Frontal cortex (tissue), 4 donors: ENCODE measurements around the gene UBE2G2. TPM values are rescaled to one million over a fixed set of nuclear protein-coding genes. Genes with fewer than 3 reads are reported as not detected.
A peak's percentile ranks its signal among the peaks of the same experiment; 100 is the strongest.
"Not testable (repeated sequence)": the region's sequence is repeated elsewhere in the genome, so short reads cannot be mapped to it uniquely, and the experiment has no call there.

Source experiments
- DNase-seq, 2 donors: peaks; one replicate each; pipeline ENCODE4 v3.0.0; 2012; ENCODE audit warnings: low spot score in 2 of 2
- FAIRE-seq: peaks from 2 replicates; lab custom pipeline; 2012; peaks lifted over from hg19 to GRCh38; lab: Jason Lieb, UNC
- total RNA-seq: library from RNA; depleted of rRNA; stranded (reverse); fragments of >200 nt; gene quantifications from one replicate; pipeline ENCODE4 v1.2.3, GENCODE V29; 2014
- donor health status: control.
- donor health status: control.
- donor health status: control.

UBE2G2 gene
- total RNA-seq, 1 donor from 2014 or later = 39.9 TPM

GRCh38 chr21:44836666-44837471, 35.2 kb upstream of the UBE2G2 start:
- FAIRE-seq (no peak), DNase-seq (peak in 1 of 2 donors; percentile 72)

GRCh38 chr21:44836349-44836665, 34.7 kb upstream of the UBE2G2 start:
- peak in 1 of 2 donors; percentile 53 for DNase-seq
- no peak for FAIRE-seq

GRCh38 chr21:44835647-44835973, 34.0 kb upstream of the UBE2G2 start:
- no peak for FAIRE-seq
- no peak for DNase-seq

- FAIRE-seq (no peak), DNase-seq (no peak)
Observed at GRCh38 chr21:44834951-44835646, 33.5 kb upstream of the UBE2G2 start.

GRCh38 chr21:44834231-44834950, 32.8 kb upstream of the UBE2G2 start:
- no peak for FAIRE-seq

GRCh38 chr21:44833663-44834062, 32.0 kb upstream of the UBE2G2 start:
- DNase-seq (no peak), FAIRE-seq (no peak)

More at GRCh38 chr21:44834231-44834950, 32.8 kb upstream of the UBE2G2 start:
- DNase-seq = no peak

- DNase-seq, FAIRE-seq: not testable (repeated sequence)
Observed at GRCh38 chr21:44832516-44833255, 31.1 kb upstream of the UBE2G2 start.

- FAIRE-seq (no peak), DNase-seq (no peak)
Observed at GRCh38 chr21:44831227-44831860, 29.7 kb upstream of the UBE2G2 start.

GRCh38 chr21:44829507-44830092, 28.0 kb upstream of the UBE2G2 start:
- FAIRE-seq (no peak), DNase-seq (no peak)

- FAIRE-seq = no peak
- no peak for DNase-seq
Observed at GRCh38 chr21:44828362-44829056, 26.9 kb upstream of the UBE2G2 start.

GRCh38 chr21:44823179-44823660, 21.6 kb upstream of the UBE2G2 start:
- DNase-seq (no peak), FAIRE-seq (no peak)

- DNase-seq (no peak), FAIRE-seq (no peak)
Observed at GRCh38 chr21:44822484-44823178, 21.0 kb upstream of the UBE2G2 start.

- DNase-seq = no peak
- no peak for FAIRE-seq
Observed at GRCh38 chr21:44820851-44821250, 19.2 kb upstream of the UBE2G2 start.

GRCh38 chr21:44819283-44820243, 17.9 kb upstream of the UBE2G2 start:
- FAIRE-seq (no peak), DNase-seq (no peak)

- no peak for FAIRE-seq
- DNase-seq = no peak
Observed at GRCh38 chr21:44818640-44819011, 17.0 kb upstream of the UBE2G2 start.

GRCh38 chr21:44817914-44818639, 16.5 kb upstream of the UBE2G2 start, which contains the start of gene SUMO3:
SUMO3 (minus strand) TSS chr21:44818062; CDS start chr21:44817968, 94 bp downstream.
- no peak for FAIRE-seq
- peak; percentile 93 for DNase-seq
